GM12872 (cell line): ENCODE measurements around the gene TMEM40.

Source experiments
- CTCF ChIP-seq: IDR thresholded peaks from 3 replicates; pipeline ENCODE4 v1.5.1; 2011; ENCODE audit warnings: low read depth, mild to moderate bottlenecking, low read length, moderate library complexity; ENCODE audit not compliant: insufficient read depth

TMEM40 gene

GRCh38 chr3:12773710-12774086, 14.6 kb upstream of the TMEM40 start:
- TF ChIP-seq CTCF, result no peak

GRCh38 chr3:12773030-12773709, 14.1 kb upstream of the TMEM40 start:
- no peak for TF ChIP-seq CTCF

GRCh38 chr3:12772462-12772861, 13.4 kb upstream of the TMEM40 start:
- TF ChIP-seq CTCF, result no peak

GRCh38 chr3:12771236-12771635, 12.2 kb upstream of the TMEM40 start:
- no peak for TF ChIP-seq CTCF

- no peak for TF ChIP-seq CTCF
Measured at GRCh38 chr3:12769761-12770160, 10.7 kb upstream of the TMEM40 start.

- TF ChIP-seq CTCF, result no peak
Measured at GRCh38 chr3:12768579-12769527, 9.8 kb upstream of the TMEM40 start.

- TF ChIP-seq CTCF, result no peak
Measured at GRCh38 chr3:12766541-12766940, 7.5 kb upstream of the TMEM40 start.
